OCI-LY7 (cell line): ENCODE data around the gene DRC7. TPM values are rescaled to one million over a fixed set of nuclear protein-coding genes. Genes with fewer than 3 reads are reported as not detected.
A peak's percentile ranks its signal among the peaks of the same experiment; 100 is the strongest.

Experiments
- BruUV-seq: library from RNA; stranded (reverse); fragments of 400-500 nt; replicated peaks from 2 replicates; lab custom pipeline; 2021; lab: Mats Ljungman, UMichigan
- CTCF ChIA-PET: fragments of 300-600 bp; sonication (Branson Sonifier 250); formaldehyde crosslinking; loops from one replicate; lab custom pipeline; 2022; ENCODE audit warnings: antibody characterized with exemption; ENCODE audit not compliant: unreplicated experiment; lab: Charles Lee
- POLR2A ChIA-PET: fragments of 300-600 bp; sonication (Branson Sonifier 250); formaldehyde crosslinking; loops from one replicate; lab custom pipeline; 2022; ENCODE audit warnings: antibody characterized with exemption; lab: Charles Lee
- DNase-seq: peaks from one replicate; pipeline ENCODE4 v3.0.0-alpha.2; 2015; ENCODE audit warnings: low spot score
- H2AFZ ChIP-seq: fragments of 200-600 bp; sonication (generic), shearing (Covaris generic); 2 replicates; pipeline ENCODE4 v1.6.1; 2014; ENCODE audit warnings: mild to moderate bottlenecking, antibody characterized with exemption, low read length, moderate library complexity
- H3K27ac ChIP-seq: fragments of 200-600 bp; sonication (generic); 2 replicates; pipeline ENCODE4 v1.5.1; 2014; ENCODE audit warnings: mixed run types, low read depth, mild to moderate bottlenecking, moderate library complexity, low read length, inconsistent platforms; ENCODE audit not compliant: poor library complexity, severe bottlenecking
- H3K36me3 ChIP-seq: fragments of 200-600 bp; sonication (generic); 2 replicates; pipeline ENCODE4 v1.6.1; 2014; ENCODE audit warnings: mild to moderate bottlenecking, antibody characterized with exemption, low read length, moderate library complexity, mixed read lengths; ENCODE audit not compliant: insufficient read depth
- H3K4me1 ChIP-seq: fragments of 200-600 bp; sonication (generic); 2 replicates; pipeline ENCODE4 v1.5.1; 2014; ENCODE audit warnings: mild to moderate bottlenecking, low read length; ENCODE audit not compliant: insufficient read depth, poor library complexity, severe bottlenecking
- H3K4me2 ChIP-seq: fragments of 200-600 bp; sonication (generic); 2 replicates; pipeline ENCODE4 v1.6.1; 2014; ENCODE audit warnings: mild to moderate bottlenecking, low read length
- H3K4me3 ChIP-seq: fragments of 200-600 bp; sonication (generic); 2 replicates; pipeline ENCODE4 v1.5.1; 2014; ENCODE audit warnings: mild to moderate bottlenecking, low read depth, low read length; ENCODE audit not compliant: poor library complexity, severe bottlenecking
- H3K79me2 ChIP-seq: fragments of 200-600 bp; sonication (generic); 2 replicates; pipeline ENCODE4 v1.6.1; 2016; ENCODE audit warnings: low read depth, mild to moderate bottlenecking, low read length, moderate library complexity, mixed read lengths; ENCODE audit not compliant: insufficient read depth
- H3K9me2 ChIP-seq: fragments of 200-600 bp; sonication (generic); 2 replicates; pipeline ENCODE4 v1.6.1; 2016; ENCODE audit warnings: mild to moderate bottlenecking, low read length, mixed read lengths; ENCODE audit not compliant: insufficient read depth
- H3K9me3 ChIP-seq: fragments of 200-600 bp; sonication (generic); 2 replicates; pipeline ENCODE4 v1.6.1; 2014; ENCODE audit warnings: mild to moderate bottlenecking, mixed run types, low read length, mixed read lengths
- H4K20me1 ChIP-seq: fragments of 200-600 bp; sonication (generic); 2 replicates; pipeline ENCODE4 v1.6.1; 2014; ENCODE audit warnings: mild to moderate bottlenecking, antibody characterized with exemption, low read length, moderate library complexity, mixed read lengths; ENCODE audit not compliant: insufficient read depth
- CTCF ChIP-seq: fragments of 200-600 bp; sonication (generic); conservative IDR thresholded peaks from 2 replicates; pipeline ENCODE4 v1.5.1; 2014; ENCODE audit warnings: mild to moderate bottlenecking, antibody characterized with exemption, low read length, moderate library complexity, mixed read lengths
- EZH2phosphoT487 ChIP-seq: fragments of 200-600 bp; sonication (generic); IDR thresholded peaks from 2 replicates; pipeline ENCODE4 v1.6.1; 2018; ENCODE audit warnings: low read depth, borderline replicate concordance, mild to moderate bottlenecking, mixed run types, antibody characterized with exemption, low read length, moderate library complexity, mixed read lengths
- intact Hi-C: fragments of 100-400 bp; cut with micrococcal nuclease; formaldehyde crosslinking; loops from one replicate; pipeline ENCODE4 v1.10.0; 2022; ENCODE audit not compliant: unreplicated experiment
- total RNA-seq, 2 experiments: library from RNA; depleted of rRNA in 1 of 2; stranded (reverse); fragments of >200 nt in 1 of 2; shearing (Covaris generic) in 1 of 2; gene quantifications; 2 replicates each; pipeline ENCODE4 v1.2.3, GENCODE V29; 2014 to 2022

DRC7 gene
- total RNA-seq, 2 experiments from 2014 or later: 0.44 to 0.46 TPM

GRCh38 chr16:57755726-57756423 is 61.3 kb downstream of the DRC7 start:
- no peak for DNase-seq
- intact Hi-C loops: loop anchor here (5.0 kb wide), 1 partner anchor 246 kb away; the partner anchor contains the start of genes USB1 and ZNF319
- H3K9me3 ChIP-seq: no peaks in the 10 kb centered on the region
- no peaks in the 10 kb centered on the region for H3K4me1 ChIP-seq
- H3K9me2 ChIP-seq: no peaks in the 10 kb centered on the region
- CTCF ChIA-PET: no interaction called here
- no peak overlapping the region for H2AFZ ChIP-seq
- no peak overlapping the region for H3K27ac ChIP-seq
- BruUV-seq: no TSS peak
- H3K79me2 ChIP-seq: no peaks in the 10 kb centered on the region
- H3K36me3 ChIP-seq: peaks cover 8% of the 10 kb centered on the region; the same call in 1 of the 2 replicates
- TF ChIP-seq CTCF (no peak), EZH2phosphoT487 (no peak)
- H3K4me3 ChIP-seq: no peak overlapping the region
- H3K4me2 ChIP-seq: no peak overlapping the region
- H4K20me1 ChIP-seq: no peaks in the 10 kb centered on the region
- POLR2A ChIA-PET: no interaction called here

GRCh38 chr16:57756424-57757325 is 62.1 kb downstream of the DRC7 start:
- Histone ChIP-seq H3K9me2 (no peaks in the 10 kb centered on the region), H2AFZ (no peak overlapping the region), H3K27ac (no peak overlapping the region), H3K4me2 (no peak overlapping the region), H3K4me3 (no peak overlapping the region), H3K36me3 (peaks cover 8% of the 10 kb centered on the region; the same call in 1 of the 2 replicates), H3K9me3 (no peaks in the 10 kb centered on the region), H3K79me2 (no peaks in the 10 kb centered on the region), H4K20me1 (no peaks in the 10 kb centered on the region), H3K4me1 (no peaks in the 10 kb centered on the region)
- CTCF ChIA-PET: no interaction called here
- TSS peak; percentile 39 for BruUV-seq
- intact Hi-C loops: loop anchor here (5.0 kb wide), 1 partner anchor 246 kb away; the partner anchor contains the start of genes USB1 and ZNF319
- DNase-seq: no peak
- no peak for TF ChIP-seq CTCF
- no peak for TF ChIP-seq EZH2phosphoT487
- POLR2A ChIA-PET: no interaction called here
